ENCODE measurements around the gene SIRT4. TPM values are rescaled to one million over a fixed set of nuclear protein-coding genes. Genes with fewer than 3 reads are reported as not detected.

Gene SIRT4
- total RNA-seq, 1 experiment from 2014 or later = 1.5 TPM

DNA sequence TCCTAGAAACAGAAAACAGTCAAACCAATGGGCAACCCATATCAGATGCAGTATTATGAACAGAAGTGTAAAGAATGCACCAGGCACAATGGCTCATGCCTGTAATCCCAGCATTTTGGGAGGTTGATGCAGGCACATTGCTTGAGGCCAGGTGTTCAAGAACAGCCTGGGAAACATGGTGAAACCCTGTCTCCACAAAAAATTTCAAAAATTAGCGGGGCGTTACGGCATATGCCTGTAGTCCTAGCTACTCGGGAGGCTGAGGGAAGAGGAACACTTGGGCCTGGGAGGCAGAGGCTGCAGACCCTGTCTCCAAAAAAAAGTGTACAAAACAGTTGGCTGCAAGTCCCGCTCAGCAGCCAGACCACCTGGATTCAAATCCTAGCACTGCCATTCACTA, 41.5 kb upstream of the SIRT4 start:
- Histone ChIP-seq H3K4me3 (ENCODE audit: low read depth in 2 of 2, low read length in 2 of 2) (peak overlapping the region in 1 of 2 experiments; percentile 28; a peak in 2 of 4 replicates), H3K27ac (ENCODE audit: low read length) (peak overlapping the region; percentile 100), H3K9me3 (ENCODE audit: control insufficient read depth, insufficient read depth, low read depth, low read length) (no peaks in the 10 kb centered on the region), H3K27me3 (ENCODE audit: control insufficient read depth, insufficient read depth, low read length) (no peaks in the 10 kb centered on the region), H3K36me3 (ENCODE audit: control insufficient read depth, insufficient read depth, low read length) (peaks cover 13% of the 10 kb centered on the region), H3K4me1 (ENCODE audit: control insufficient read depth, insufficient read depth, low read length) (peaks cover 68% of the 10 kb centered on the region)
- intact Hi-C loops (cut with micrococcal nuclease; ENCODE audit: unreplicated experiment) = no loop called here
- ATAC-seq (no peak), DNase-seq (ENCODE audit: low read depth, low spot score) (no peak)
- in situ Hi-C loops (cut with HindIII; ENCODE audit: low pct_unique_long_range_greater_than_20kb, low sequenced_read_pairs) = no loop called here
- BruUV-seq (replicated peaks) = no TSS peak
- ChIA-PET CTCF (interaction anchor here (3.9 kb wide), 1 partner anchor 32 kb away, joined by 22 read pairs; no protein-coding TSS in a partner anchor), POLR2A (interaction anchor here (0.6 to 0.7 kb wide), 2 partner anchors 59 to 538 kb away, joined by 5 to 6 read pairs; no protein-coding TSS in a partner anchor)
- no peak for TF ChIP-seq TCF7L2 (IDR thresholded peaks at IDR 0.05; ENCODE audit: low read depth, low read length)
- no peak for TF ChIP-seq POLR2AphosphoS5 (IDR thresholded peaks at IDR 0.05; ENCODE audit: low read depth, low read length)
- TF ChIP-seq, protein P1, sequence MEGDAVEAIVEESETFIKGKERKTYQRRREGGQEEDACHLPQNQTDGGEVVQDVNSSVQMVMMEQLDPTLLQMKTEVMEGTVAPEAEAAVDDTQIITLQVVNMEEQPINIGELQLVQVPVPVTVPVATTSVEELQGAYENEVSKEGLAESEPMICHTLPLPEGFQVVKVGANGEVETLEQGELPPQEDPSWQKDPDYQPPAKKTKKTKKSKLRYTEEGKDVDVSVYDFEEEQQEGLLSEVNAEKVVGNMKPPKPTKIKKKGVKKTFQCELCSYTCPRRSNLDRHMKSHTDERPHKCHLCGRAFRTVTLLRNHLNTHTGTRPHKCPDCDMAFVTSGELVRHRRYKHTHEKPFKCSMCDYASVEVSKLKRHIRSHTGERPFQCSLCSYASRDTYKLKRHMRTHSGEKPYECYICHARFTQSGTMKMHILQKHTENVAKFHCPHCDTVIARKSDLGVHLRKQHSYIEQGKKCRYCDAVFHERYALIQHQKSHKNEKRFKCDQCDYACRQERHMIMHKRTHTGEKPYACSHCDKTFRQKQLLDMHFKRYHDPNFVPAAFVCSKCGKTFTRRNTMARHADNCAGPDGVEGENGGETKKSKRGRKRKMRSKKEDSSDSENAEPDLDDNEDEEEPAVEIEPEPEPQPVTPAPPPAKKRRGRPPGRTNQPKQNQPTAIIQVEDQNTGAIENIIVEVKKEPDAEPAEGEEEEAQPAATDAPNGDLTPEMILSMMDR (IDR thresholded peaks at IDR 0.05) = no peak
- TF ChIP-seq, protein P2, sequence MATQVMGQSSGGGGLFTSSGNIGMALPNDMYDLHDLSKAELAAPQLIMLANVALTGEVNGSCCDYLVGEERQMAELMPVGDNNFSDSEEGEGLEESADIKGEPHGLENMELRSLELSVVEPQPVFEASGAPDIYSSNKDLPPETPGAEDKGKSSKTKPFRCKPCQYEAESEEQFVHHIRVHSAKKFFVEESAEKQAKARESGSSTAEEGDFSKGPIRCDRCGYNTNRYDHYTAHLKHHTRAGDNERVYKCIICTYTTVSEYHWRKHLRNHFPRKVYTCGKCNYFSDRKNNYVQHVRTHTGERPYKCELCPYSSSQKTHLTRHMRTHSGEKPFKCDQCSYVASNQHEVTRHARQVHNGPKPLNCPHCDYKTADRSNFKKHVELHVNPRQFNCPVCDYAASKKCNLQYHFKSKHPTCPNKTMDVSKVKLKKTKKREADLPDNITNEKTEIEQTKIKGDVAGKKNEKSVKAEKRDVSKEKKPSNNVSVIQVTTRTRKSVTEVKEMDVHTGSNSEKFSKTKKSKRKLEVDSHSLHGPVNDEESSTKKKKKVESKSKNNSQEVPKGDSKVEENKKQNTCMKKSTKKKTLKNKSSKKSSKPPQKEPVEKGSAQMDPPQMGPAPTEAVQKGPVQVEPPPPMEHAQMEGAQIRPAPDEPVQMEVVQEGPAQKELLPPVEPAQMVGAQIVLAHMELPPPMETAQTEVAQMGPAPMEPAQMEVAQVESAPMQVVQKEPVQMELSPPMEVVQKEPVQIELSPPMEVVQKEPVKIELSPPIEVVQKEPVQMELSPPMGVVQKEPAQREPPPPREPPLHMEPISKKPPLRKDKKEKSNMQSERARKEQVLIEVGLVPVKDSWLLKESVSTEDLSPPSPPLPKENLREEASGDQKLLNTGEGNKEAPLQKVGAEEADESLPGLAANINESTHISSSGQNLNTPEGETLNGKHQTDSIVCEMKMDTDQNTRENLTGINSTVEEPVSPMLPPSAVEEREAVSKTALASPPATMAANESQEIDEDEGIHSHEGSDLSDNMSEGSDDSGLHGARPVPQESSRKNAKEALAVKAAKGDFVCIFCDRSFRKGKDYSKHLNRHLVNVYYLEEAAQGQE (IDR thresholded peaks at IDR 0.05; ENCODE audit: insufficient read depth in 1 of 2, low read depth in 2 of 2, low read length in 1 of 2) = no peak

DNA sequence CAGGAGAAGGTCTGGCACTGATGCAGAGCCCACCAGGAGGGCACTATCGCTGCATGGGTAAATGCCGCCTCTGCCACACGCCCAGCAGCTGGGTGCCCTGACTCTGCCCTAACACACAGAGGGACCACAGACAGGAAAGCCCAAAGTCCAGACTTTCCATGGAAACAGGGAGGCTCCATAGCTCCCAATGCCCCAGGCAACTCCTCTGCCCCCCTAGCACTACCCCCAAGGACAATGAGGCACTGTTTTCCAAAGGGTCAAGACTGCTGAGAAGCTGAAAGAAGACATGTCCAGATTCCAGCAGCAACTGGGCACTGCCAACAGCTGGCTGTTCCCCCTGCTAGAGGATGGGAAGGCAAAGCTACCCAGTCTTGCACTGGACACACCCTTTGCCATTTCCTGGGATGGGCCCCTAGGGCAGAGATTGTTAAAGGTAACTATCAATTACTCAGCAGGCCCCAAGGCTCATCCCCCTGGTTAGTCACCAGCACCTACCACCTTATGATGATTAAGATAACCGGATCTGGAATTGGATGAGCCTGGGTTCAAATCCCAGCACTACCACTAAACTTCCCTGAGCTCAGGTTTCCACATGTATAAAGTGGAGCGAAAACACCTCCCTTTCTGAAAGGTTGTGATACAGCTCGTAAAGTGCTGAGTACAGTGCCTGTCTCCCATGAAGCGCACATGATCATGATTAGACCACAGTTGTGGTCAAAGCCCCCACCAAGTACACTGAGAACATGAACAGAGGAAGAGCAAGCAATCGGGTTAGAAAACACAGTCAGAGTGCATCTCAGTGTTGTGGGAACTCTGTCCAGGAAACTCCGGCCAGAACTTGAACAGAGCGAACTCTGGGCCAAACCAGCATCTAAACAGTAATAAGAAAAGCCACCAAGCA, 39.9 kb upstream of the SIRT4 start:
- H3K9me3 ChIP-seq (ENCODE audit: control insufficient read depth, insufficient read depth, low read depth, low read length) = no peaks in the 10 kb centered on the region
- peak overlapping the region; percentile 100 for H3K27ac ChIP-seq (ENCODE audit: low read length)
- TF ChIP-seq POLR2AphosphoS5 (IDR thresholded peaks at IDR 0.05; ENCODE audit: low read depth, low read length) (no peak), SIN3A (IDR thresholded peaks at IDR 0.05; ENCODE audit: borderline replicate concordance, insufficient read depth, low read depth, low read length) (no peak), TCF7L2 (IDR thresholded peaks at IDR 0.05; ENCODE audit: low read depth, low read length) (no peak)
- TF ChIP-seq, protein P2 (IDR thresholded peaks at IDR 0.05; ENCODE audit: insufficient read depth in 1 of 2, low read depth in 2 of 2, low read length in 1 of 2) = no peak
- TF ChIP-seq, protein P1 (IDR thresholded peaks at IDR 0.05) = no peak
- DNase-seq (ENCODE audit: low read depth, low spot score) = no peak
- ATAC-seq = peak; percentile 35
- BruUV-seq (replicated peaks) = no TSS peak
- peaks cover 59% of the 10 kb centered on the region for H3K4me1 ChIP-seq (ENCODE audit: control insufficient read depth, insufficient read depth, low read length)
- intact Hi-C loops (cut with micrococcal nuclease; ENCODE audit: unreplicated experiment) (no loop called here), in situ Hi-C loops (cut with HindIII; ENCODE audit: low pct_unique_long_range_greater_than_20kb, low sequenced_read_pairs) (no loop called here)
- POLR2A ChIA-PET = interaction anchor here (0.6 to 2.3 kb wide), 9 partner anchors 15 to 158 kb away, joined by 3 to 20 read pairs (median 4); partner anchors contain the start of genes RNU4-2 and RPLP0
- CTCF ChIA-PET = interaction anchor here (0.6 to 3.9 kb wide), 3 partner anchors 19 to 34 kb away, joined by 3 to 22 read pairs (median 3); no protein-coding TSS in a partner anchor
- no peaks in the 10 kb centered on the region for H3K27me3 ChIP-seq (ENCODE audit: control insufficient read depth, insufficient read depth, low read length)
- H3K36me3 ChIP-seq (ENCODE audit: control insufficient read depth, insufficient read depth, low read length) = peaks cover 13% of the 10 kb centered on the region
- H3K4me3 ChIP-seq (ENCODE audit: low read depth in 2 of 2, low read length in 2 of 2) = peak overlapping the region; percentile 87 to 92
